Measurements from ENCODE around the gene ASL.
"Not testable (repeated sequence)": the region's sequence is repeated elsewhere in the genome, so short reads cannot be mapped to it uniquely, and the experiment has no call there.

The ASL gene

DNA sequence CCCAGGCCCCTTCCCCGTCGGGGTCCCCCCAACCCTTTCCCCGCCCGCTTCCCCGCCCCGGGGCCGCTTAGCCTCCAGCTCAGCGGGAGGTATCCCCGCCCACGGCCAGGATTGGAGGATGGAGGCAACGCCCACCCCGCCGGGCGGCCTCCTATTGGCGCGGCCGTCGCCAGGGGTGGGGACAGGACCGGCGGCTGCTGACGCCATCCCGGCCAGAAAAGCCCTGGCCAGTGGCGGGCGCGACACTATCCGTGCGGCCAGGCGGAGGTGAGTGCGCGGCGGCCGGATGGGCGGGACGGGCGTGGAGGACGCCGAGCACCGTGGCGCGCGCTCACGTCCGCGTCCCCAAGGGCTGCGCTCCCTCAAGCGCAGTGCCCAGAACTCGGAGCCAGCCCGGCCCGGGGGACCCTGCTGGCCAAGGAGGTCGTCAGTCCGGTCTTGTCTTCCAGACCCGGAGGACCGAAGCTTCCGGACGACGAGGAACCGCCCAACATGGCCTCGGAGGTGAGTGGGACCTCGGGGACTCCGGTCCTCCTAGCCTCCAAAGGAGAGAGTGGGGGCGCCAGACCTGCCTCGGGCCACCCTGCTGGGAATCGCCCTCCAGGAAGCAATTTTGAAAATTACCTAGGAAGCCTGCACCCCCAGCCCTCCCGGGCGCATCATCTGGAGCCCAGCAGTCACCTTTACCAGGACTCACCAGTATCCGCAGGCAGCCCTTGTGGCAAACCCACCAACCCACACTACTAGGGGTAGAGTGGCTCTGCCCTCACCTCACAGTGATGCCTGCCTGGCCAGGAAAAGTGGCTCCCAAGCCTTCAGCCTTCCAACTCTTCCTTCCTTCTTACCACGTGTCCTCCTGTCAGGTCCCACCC lies at the start of gene ASL:
ASL (plus strand) TSS at position 230 of the 872 bp plus-strand sequence; CDS start at position 493, 263 bp downstream.
- peak; percentile 73 for DNase-seq (ENCODE audit: low read depth in 2 of 2)

DNA sequence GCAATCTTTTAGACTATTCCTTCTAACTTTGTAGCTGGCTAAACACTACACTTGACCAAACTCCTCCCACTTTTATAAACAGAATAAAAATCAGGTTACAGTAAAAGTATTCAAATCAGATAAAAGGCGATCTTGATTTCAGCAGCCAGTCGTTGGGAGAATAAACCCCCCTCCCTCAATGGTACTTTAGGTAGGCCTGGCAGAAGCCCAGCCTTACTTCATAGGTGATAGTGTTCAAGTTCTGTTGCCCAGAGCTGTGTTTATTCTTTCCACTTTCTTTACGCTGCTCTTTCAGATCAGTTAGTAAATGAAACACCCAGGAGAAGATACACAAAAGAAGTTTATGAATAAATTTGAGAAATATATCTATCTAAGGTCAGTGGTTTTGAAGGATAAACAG lies 47.3 kb upstream of the ASL start:
- DNase-seq (ENCODE audit: low read depth in 2 of 2), result not testable (repeated sequence)

DNA sequence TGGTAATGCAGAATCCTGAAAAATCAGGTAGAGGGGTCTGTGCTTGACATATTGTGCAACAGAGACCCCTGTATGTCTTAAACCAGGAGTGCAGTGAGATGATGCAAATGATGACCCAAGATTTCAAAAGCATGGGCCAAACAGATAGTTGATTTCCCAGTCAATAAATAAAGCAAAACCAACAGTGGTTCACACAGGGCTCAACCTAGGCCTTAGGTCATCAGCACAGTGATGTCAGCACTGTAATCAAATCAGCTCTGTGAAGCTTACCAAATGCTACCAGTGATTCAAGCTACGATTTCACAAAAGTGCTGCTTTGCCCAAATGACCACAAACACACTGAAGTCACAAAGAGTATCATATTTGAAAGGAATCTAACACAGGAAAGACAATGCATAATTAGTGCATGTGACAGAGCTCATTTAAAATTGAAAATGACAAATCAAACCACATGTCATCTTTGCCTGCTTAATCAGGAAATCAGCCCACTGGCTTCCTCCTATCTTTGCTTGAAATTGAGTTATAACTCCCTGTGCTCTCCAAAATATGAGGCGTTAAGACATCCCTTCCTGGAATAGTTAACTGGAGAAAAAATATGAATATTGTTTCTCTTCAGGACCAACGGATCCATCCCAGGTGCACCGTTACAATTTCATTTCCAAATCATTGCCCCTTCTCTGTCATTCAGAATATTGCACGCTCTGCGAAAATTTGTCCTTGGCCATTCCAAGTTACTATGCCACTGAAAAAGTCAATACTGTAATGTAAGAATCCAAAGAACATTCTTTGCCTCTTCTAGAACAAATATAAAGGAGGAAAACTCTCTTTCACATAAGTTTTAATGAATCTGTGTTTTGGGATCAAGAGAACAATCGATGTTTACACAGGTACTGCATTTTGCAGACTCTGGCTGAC lies 41.9 kb upstream of the ASL start:
- no peak for DNase-seq (ENCODE audit: low read depth in 2 of 2)

DNA sequence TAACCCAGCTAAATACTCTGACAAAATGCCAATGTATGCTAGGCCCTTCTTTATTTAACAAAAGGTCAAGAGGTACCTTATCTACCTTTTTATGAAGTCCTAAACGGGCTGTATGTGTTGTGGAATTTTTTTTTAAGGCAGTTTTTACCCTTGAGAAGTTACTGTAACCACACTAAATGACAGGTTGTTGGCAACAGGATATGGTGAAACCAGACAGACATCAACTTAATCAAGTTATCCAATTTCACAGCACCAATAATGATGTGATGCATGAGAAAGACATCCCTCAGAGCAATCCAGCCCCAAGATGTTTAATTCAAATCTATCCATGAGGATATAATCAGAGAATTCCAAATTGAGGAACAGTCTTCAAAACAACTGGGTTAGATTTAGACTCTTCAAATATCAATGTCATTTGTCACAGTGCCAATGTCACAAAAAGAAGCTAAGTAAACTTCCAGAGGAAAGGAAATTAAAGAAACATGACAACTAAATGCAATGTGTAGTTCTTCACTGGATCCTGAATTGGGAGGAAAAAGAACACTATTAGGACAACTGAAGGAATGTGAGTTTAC lies 41.1 kb upstream of the ASL start:
- DNase-seq (ENCODE audit: low read depth in 2 of 2), result not testable (repeated sequence)

DNA sequence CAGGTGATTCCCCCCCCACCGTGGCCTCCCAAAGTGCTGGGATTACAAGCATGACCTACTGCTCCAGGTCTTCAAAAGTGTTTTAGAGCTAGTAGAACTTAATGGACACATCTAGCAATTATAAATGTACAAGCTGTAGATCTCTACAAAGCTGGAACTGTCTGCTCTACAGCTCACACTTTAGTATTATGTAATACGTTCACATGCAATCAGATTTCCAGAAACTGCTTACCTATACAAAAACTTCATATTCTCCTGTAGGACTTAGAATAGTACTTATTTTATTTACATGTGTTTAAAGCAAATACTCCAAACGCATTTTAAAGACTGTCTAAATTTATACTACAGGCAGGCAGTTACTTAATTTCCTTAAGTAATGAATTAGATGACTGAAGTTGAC lies 39.2 kb upstream of the ASL start:
- no peak for DNase-seq (ENCODE audit: low read depth in 2 of 2)

DNA sequence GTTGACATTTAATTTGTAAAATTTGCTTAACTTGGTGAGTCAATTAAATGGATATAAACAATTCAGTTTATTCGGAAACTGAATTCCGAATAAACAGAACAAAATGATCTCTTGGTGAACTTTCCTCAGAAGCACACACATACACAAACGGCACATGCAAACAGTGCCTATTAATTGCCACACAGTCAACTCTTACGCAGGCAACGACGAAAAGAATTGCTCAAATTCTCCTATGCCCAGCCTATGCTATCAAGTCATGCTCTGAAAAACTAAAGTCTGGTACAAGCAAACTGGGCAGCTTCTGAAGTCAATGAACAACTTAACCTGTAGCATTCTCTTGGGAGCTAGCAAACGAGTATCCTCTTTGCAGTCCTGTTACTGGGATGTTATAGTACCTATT lies 38.8 kb upstream of the ASL start:
- DNase-seq (ENCODE audit: low read depth in 2 of 2), result no peak

DNA sequence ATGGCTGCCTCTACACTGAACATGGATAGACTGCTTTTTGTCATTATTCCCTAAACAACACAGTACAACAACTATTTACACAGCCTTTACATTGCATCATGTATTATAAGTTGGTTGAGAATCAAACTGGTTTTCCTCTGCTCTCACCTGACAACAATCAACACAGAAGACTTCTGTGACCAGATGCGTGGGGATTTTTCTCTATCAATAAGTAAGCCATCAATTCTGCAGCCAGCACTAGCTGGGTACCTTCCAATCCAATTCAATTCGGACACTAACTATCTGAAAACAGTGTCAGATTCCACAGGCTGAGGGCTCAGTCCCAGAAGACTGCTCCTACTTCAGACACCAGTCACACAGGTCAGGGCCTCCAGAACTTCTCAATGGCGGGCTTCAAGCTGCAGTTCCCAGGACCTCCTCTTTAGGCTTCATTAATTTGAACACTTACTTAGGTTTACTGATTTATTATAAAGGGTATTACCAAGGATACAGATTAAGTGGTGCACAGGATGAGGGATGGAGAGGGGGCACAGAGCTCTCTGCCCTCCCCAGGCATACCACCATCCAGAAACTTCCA lies 36.4 kb upstream of the ASL start:
- no peak for DNase-seq (ENCODE audit: low read depth in 2 of 2)

DNA sequence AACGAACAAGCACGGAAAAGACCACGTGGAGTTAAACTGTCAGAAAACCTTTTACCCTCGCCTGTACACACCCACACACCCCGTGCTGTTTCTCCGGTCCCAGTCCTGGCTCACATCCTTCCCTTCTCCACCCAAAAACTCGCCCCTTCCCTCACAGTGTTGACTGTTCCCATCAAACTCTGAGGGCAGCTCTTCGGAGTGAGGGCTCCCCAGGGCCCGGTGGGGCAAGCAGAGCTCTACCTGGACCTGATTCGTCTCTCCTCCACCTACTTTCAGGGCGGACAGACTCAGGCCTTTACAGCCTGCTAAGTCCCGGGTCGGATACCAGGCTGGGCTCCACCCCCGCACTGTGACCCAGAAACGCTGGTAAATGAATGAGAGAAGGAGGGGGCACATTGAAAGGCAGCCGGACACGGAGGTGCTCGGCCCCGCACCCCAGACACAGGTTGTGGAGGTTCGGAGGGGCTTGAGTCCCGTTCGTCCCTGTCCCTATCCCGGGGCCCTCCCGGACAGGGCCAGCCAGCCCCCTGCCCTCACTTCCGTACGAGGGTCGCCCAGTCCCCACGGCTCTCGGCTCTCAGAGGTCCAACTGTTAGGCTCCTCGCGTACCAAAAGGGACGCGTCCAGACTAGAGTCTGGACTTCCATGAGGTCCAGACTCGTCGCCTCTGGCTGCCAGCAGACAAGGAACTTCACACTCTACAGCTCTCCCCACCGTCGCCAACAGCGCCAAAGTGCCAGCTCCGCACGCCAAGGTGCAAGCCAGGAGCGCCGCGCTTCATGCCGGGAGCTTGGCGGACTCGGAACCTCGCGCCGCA lies 31.7 kb upstream of the ASL start:
- DNase-seq (ENCODE audit: low read depth in 2 of 2), result no peak

DNA sequence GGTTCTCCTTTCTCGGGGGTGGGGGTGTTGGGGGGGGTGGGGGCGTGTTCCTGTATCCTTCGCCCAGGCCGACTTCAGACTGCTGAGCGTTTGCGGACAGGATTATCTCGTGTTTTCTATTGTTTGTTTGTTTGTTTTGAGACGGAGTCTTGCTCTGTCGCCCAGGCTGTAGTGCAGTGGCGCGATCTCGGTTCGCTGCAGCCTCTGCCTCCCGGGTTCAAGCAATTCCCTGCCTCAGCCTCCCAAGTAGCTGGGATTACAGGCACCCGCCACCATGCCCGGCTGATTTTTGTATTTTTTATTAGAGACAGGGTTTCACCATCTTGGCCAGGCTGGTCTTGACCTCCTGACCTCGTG lies 31.1 kb upstream of the ASL start:
- not testable (repeated sequence) for DNase-seq (ENCODE audit: low read depth in 2 of 2)

DNA sequence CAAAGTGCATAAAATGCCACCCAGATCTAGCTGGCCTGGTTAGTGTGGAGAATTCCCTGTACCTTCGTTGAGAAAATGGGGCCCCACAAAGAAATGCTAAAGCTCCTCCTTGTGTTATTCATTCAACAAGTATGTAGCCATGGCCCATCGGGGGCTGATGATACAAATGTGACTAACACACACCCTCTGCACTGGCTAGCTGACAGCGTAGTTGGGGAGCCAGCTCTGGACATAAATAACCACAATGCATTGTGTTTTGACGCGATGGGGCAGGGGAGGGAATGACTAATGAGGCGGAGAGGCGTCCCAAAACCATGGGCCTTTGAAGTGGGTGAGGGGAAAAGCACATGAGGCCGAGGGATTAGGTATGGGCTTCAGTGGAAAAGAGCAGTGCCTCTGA lies 28.2 kb upstream of the ASL start:
- DNase-seq (ENCODE audit: low read depth in 2 of 2), result no peak

DNA sequence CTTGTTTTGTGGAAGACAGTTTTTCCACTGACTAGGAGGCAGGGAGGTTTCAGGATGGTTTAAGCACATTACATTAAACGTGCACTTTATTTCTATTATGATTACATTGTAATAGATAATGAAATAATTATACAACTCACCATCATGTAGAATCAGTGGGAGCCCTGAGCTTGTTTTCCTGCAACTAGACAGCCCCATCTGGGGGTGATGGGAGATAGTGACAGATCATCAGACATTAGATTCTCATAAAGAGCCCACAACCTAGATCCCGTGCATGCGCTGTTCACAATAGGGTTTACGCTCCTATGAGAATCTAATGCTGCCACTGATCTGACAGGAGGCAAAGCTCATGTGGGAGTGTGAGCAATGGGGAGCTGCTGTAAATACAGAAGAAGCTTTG lies 25.7 kb upstream of the ASL start:
- not testable (repeated sequence) for DNase-seq (ENCODE audit: low read depth in 2 of 2)

DNA sequence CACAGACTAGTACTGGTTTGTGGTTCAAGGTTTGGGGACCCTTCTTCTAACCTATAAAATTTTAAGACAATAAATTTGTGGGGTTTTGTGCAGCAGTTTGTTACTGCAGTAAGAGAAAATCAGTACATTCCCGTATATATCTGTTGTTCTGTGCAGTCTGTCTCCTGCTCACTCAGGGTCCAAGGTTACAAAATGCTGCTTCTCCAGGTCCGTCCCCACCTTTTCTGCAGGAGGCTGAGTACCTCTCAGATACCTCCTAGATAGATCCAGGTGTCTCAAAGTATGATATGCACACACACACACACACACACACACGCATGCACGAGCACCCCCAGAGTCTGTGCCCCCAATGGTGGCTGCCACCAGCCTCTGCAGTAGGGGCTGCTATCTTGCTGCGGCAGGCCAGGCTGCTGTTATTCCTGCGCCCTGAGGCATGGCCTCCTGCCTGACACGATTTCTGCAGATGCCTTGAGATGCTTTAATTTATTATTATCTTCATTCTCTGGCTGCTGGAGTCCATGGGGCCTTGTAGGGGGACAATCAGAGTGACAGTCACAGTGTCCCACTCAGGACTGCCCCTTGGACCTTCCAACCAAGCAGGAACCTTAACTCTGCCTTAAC lies 25.2 kb upstream of the ASL start:
- DNase-seq (ENCODE audit: low read depth in 2 of 2), result no peak

DNA sequence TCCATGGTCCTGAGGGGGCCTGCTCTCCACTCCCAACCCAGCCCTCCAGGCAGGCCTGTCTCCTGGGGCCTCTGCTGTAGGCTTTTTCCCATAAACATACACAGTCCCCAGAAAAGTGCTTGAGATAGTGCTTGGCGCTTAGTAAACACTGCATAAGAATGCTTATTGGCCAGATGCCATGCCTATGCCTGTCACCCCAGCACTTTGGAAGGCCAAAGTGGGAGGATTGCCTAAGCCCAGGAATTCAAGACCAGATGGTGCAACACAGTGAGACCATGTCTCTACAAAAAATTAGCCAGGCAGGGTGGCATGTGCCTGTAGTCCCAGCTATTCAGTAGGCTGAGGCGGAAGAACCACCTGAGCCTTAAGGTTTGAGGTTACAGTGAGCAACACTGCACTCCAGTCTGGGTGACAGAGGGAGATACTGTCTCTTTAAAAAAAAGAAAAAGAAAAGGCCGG lies 24.6 kb upstream of the ASL start:
- DNase-seq (ENCODE audit: low read depth in 2 of 2), result no peak

DNA sequence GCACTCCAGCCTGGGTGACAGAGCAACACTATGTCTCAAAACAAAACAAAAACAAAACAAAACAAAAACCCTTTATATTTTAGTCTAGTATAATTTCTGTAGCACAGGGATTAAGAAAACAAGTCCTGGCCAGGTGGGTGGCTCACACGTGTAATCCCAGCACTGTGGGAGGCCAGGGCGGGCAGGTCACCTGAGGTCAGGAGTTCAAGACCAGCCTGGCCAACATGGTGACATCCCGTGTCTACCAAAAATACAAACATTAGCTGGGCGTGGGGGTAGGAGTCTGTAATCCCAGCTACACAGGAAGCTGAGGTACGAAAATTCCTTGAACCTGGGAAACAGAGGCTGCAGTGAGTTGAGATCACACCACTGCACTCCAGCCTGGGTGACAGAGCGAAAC lies 23.2 kb upstream of the ASL start:
- DNase-seq (ENCODE audit: low read depth in 2 of 2), result no peak

DNA sequence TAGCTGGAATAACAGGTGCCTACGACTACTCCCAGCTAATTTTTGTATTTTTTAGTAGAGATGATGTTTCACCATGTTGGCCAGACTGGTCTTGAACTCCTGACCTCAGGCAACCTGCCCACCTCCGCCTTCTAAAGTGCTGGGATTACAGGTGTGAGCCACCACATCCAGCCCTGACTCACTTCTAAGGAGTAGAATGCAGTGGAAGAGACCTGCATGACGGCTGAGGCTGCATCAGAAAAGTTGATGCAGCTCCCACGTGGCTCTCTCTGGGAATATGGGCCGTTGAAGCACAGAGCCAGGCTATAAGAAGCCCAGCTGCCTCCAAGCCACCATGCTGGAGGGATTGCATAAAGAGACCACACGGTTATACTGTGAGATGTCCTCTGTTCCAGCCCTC lies 21.6 kb upstream of the ASL start:
- no peak for DNase-seq (ENCODE audit: low read depth in 2 of 2)

DNA sequence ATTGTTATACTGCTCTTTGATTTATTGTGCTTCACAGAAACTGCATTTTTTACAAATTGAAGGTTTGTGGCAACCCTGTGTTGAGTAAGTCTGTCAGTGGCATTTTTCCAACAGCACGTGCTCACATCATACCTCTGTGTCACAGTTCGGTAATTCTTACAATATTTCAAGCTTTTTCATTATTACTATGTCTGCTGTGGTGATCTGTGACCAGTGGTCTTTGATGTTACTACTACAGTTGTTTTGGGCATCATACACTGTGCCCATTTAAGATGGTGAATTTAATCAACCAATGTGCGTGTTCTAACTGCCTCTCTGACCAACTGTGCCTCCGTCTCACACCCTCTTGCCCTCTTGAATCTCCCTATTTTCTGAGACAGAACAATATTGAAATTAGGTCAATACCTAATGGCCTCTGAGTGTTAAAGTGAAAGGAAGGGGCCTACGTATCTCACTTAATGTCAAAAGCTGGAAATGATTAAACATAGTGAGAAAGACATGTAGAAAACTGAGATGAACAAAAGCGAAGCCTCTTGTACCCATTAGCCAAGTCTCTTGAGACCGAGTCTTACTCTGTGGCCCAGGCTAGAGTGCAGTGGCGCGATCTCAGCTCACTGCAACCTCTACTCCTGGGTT lies 20.2 kb upstream of the ASL start:
- DNase-seq (ENCODE audit: low read depth in 2 of 2), result no peak

DNA sequence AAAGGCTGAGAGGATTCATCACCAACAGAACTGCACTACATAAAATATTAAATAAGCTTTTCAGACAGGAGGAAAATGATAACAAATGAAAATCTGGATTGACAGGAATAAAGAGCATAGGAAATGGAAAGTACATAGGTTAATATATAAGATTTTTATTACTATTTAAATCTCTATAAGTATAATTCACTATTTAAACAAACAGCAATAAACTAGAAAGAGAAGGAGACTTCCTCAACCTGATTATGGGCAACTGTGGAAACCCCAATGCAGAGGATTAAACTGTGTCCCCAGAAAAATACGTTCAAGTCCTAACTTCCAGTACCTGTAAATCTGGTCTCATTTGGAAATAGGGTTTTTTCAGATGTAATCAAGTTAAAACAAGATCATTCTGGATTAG lies 14.8 kb upstream of the ASL start:
- DNase-seq (ENCODE audit: low read depth in 2 of 2), result no peak

DNA sequence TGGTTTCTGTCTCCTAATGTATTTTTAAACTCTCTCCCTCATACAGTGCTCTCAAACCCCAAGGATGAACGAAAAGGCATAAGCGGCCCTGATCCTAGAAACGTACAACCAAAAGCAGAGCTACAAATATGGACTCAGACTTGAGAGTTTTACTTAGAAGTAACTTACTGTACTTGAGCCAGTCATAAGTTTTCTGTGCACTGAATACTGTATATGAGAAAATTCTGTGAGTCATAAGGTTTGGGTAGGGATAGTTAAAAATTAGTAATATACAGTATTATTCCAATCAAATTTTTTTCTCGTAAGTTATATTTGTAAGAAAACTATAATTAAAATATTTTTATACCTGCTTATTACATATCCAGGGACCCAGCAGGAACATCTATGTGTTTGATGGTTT lies 5.9 kb upstream of the ASL start:
- no peak for DNase-seq (ENCODE audit: low read depth in 2 of 2)

DNA sequence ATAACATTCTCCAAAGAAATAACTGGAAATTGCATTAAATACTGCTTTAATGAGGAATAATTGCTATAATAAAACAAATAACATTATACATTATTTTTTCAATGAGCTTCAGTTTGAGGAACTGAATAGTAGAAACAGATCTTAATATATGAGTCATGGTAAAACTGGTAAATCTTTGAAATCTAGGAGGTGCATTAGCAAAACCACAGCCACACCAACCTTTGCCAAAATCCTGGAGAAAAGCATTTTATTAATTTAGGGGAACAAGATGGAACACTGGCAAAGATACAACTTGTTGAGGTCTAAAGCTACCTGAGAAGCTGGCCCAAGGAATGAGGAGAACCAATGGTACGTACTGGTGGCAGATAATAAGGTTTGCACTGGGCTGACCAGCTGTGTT lies 5.4 kb upstream of the ASL start:
- DNase-seq (ENCODE audit: low read depth in 2 of 2), result no peak

DNA sequence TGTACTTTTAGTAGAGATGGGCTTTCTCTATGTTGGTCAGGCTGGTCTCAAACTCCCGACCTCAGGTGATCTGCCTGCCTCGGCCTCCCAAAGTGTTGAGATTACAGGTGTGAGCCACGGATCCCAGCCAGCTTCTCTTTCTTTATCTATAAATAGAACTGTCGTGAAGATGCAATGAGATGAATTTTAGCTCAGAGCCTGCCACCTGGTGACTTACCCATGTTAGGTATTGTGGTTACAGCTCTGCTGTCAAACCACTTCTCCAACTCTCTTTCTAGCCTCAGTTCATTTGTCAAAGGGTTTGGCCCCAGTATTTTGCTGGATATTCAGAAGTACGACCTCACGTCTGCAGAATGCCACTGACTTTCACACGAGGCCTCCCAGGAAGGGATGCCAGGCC lies 3.4 kb upstream of the ASL start:
- DNase-seq (ENCODE audit: low read depth in 2 of 2), result not testable (repeated sequence)

Measured in activated CD8-positive, alpha-beta memory T cell treated with anti-CD3 and anti-CD28 coated beads for 4 hours (primary cell).